OCI-LY7 (cell line): ENCODE measurements around the gene UBXN7. TPM values are rescaled to one million over a fixed set of nuclear protein-coding genes. Genes with fewer than 3 reads are reported as not detected.

Experiments used
- Bru-seq: library from RNA; stranded (reverse); fragments of 400-500 nt; gene quantifications from one replicate; lab custom pipeline; 2021; lab: Mats Ljungman, UMichigan
- BruChase-seq, 2 experiments: library from RNA; stranded (reverse); fragments of 400-500 nt; gene quantifications; one replicate each; lab custom pipeline; 2021; lab: Mats Ljungman, UMichigan
- BruUV-seq: library from RNA; stranded (reverse); fragments of 400-500 nt; replicated peaks from 2 replicates; lab custom pipeline; 2021; lab: Mats Ljungman, UMichigan
- CTCF ChIA-PET: fragments of 300-600 bp; sonication (Branson Sonifier 250); formaldehyde crosslinking; loops from one replicate; lab custom pipeline; 2022; ENCODE audit warnings: antibody characterized with exemption; ENCODE audit not compliant: unreplicated experiment; lab: Charles Lee
- POLR2A ChIA-PET: fragments of 300-600 bp; sonication (Branson Sonifier 250); formaldehyde crosslinking; loops from one replicate; lab custom pipeline; 2022; ENCODE audit warnings: antibody characterized with exemption; lab: Charles Lee
- DNase-seq: peaks from one replicate; pipeline ENCODE4 v3.0.0-alpha.2; 2015; ENCODE audit warnings: low spot score
- H2AFZ ChIP-seq: fragments of 200-600 bp; sonication (generic), shearing (Covaris generic); 2 replicates; pipeline ENCODE4 v1.6.1; 2014; ENCODE audit warnings: mild to moderate bottlenecking, antibody characterized with exemption, low read length, moderate library complexity
- H3K27ac ChIP-seq: fragments of 200-600 bp; sonication (generic); 2 replicates; pipeline ENCODE4 v1.5.1; 2014; ENCODE audit warnings: mixed run types, low read depth, mild to moderate bottlenecking, moderate library complexity, low read length, inconsistent platforms; ENCODE audit not compliant: poor library complexity, severe bottlenecking
- H3K36me3 ChIP-seq: fragments of 200-600 bp; sonication (generic); 2 replicates; pipeline ENCODE4 v1.6.1; 2014; ENCODE audit warnings: mild to moderate bottlenecking, antibody characterized with exemption, low read length, moderate library complexity, mixed read lengths; ENCODE audit not compliant: insufficient read depth
- H3K4me1 ChIP-seq: fragments of 200-600 bp; sonication (generic); 2 replicates; pipeline ENCODE4 v1.5.1; 2014; ENCODE audit warnings: mild to moderate bottlenecking, low read length; ENCODE audit not compliant: insufficient read depth, poor library complexity, severe bottlenecking
- H3K4me2 ChIP-seq: fragments of 200-600 bp; sonication (generic); 2 replicates; pipeline ENCODE4 v1.6.1; 2014; ENCODE audit warnings: mild to moderate bottlenecking, low read length
- H3K4me3 ChIP-seq: fragments of 200-600 bp; sonication (generic); 2 replicates; pipeline ENCODE4 v1.5.1; 2014; ENCODE audit warnings: mild to moderate bottlenecking, low read depth, low read length; ENCODE audit not compliant: poor library complexity, severe bottlenecking
- H3K79me2 ChIP-seq: fragments of 200-600 bp; sonication (generic); 2 replicates; pipeline ENCODE4 v1.6.1; 2016; ENCODE audit warnings: low read depth, mild to moderate bottlenecking, low read length, moderate library complexity, mixed read lengths; ENCODE audit not compliant: insufficient read depth
- H3K9me2 ChIP-seq: fragments of 200-600 bp; sonication (generic); 2 replicates; pipeline ENCODE4 v1.6.1; 2016; ENCODE audit warnings: mild to moderate bottlenecking, low read length, mixed read lengths; ENCODE audit not compliant: insufficient read depth
- H3K9me3 ChIP-seq: fragments of 200-600 bp; sonication (generic); 2 replicates; pipeline ENCODE4 v1.6.1; 2014; ENCODE audit warnings: mild to moderate bottlenecking, mixed run types, low read length, mixed read lengths
- H4K20me1 ChIP-seq: fragments of 200-600 bp; sonication (generic); 2 replicates; pipeline ENCODE4 v1.6.1; 2014; ENCODE audit warnings: mild to moderate bottlenecking, antibody characterized with exemption, low read length, moderate library complexity, mixed read lengths; ENCODE audit not compliant: insufficient read depth
- EZH2phosphoT487 ChIP-seq: fragments of 200-600 bp; sonication (generic); IDR thresholded peaks from 2 replicates; pipeline ENCODE4 v1.6.1; 2018; ENCODE audit warnings: low read depth, borderline replicate concordance, mild to moderate bottlenecking, mixed run types, antibody characterized with exemption, low read length, moderate library complexity, mixed read lengths
- intact Hi-C: fragments of 100-400 bp; cut with micrococcal nuclease; formaldehyde crosslinking; loops from one replicate; pipeline ENCODE4 v1.10.0; 2022; ENCODE audit not compliant: unreplicated experiment
- long read RNA-seq: library from polyadenylated mRNA; stranded (forward); transcript quantifications from one replicate; pipeline ENCODE4 v2.0.0, GENCODE V29; 2022
- total RNA-seq, 2 experiments: library from RNA; depleted of rRNA in 1 of 2; stranded (reverse); fragments of >200 nt in 1 of 2; shearing (Covaris generic) in 1 of 2; gene quantifications; 2 replicates each; pipeline ENCODE4 v1.2.3, GENCODE V29; 2014 to 2022
- TF ChIP-seq, protein P1 (sequence below): fragments of 200-600 bp; sonication (generic); conservative IDR thresholded peaks from 2 replicates; pipeline ENCODE4 v1.5.1; 2014; ENCODE audit warnings: mild to moderate bottlenecking, antibody characterized with exemption, low read length, moderate library complexity, mixed read lengths

The UBXN7 gene
- 12.7 and 28.9 TPM in 2 replicates for total RNA-seq (2014; rRNA removed; shearing (Covaris generic))
- 73.4 and 76.6 TPM in 2 replicates for total RNA-seq (2022)
- Bru-seq, nascent RNA = percentile 77 among the genes with signal in this experiment
- BruChase-seq, experiment 1, labeled RNA remaining after a 6-hour chase = percentile 77 among the genes with signal in this experiment
- BruChase-seq, experiment 2, labeled RNA remaining after a 2-hour chase = percentile 86 among the genes with signal in this experiment
- long read RNA-seq, full-length matches to known transcripts = 8 of 16 reads
- long read RNA-seq, partial matches to known transcripts = 2 of 16 reads
- long read RNA-seq, other reads (novel, unspliced or antisense) = 6 of 16 reads

DNA sequence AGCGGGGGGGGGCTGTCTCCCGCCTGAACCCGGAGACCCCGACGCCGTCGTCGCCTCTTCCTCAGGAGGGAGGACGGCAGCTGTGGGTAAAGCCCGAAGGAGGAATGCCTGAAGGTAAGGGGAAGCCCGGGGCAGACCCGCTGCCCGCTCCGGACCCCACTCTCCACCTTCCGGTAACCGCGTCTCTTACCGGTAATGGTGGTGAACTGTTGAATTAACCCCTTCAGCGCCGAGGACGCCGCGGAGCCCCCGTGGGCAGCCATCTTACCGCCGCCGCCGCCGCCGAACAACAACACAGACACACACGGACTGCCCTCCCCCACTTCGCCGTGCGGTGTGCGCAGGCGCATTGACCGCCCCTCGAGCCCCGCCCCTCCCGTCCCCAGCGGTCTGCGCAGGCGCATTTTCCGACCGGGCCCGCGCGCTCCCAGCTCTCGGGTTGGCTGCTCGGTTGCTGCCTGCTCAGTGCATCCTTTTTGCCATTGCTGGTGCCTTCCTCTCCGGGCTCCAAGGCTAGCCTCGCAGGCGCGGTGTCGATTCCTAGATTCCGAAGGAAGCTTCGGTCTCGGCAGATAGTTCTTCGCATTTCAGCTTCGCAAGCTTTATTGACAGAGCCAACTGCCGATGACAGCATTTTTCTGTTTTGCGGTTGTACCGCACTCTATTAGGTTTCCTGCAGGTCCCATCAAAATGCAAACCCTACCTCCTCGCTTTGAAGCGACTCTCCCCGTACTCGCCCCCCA is at the start of gene UBXN7:
UBXN7 (minus strand) TSS at position 291 of the 743 bp plus-strand sequence; CDS start at position 263, 28 bp downstream.
- H3K36me3 ChIP-seq = peaks cover 13% of the 10 kb centered on the region
- H2AFZ ChIP-seq = peak within 1 kb of the TSS; percentile 97
- TF ChIP-seq, protein P1, sequence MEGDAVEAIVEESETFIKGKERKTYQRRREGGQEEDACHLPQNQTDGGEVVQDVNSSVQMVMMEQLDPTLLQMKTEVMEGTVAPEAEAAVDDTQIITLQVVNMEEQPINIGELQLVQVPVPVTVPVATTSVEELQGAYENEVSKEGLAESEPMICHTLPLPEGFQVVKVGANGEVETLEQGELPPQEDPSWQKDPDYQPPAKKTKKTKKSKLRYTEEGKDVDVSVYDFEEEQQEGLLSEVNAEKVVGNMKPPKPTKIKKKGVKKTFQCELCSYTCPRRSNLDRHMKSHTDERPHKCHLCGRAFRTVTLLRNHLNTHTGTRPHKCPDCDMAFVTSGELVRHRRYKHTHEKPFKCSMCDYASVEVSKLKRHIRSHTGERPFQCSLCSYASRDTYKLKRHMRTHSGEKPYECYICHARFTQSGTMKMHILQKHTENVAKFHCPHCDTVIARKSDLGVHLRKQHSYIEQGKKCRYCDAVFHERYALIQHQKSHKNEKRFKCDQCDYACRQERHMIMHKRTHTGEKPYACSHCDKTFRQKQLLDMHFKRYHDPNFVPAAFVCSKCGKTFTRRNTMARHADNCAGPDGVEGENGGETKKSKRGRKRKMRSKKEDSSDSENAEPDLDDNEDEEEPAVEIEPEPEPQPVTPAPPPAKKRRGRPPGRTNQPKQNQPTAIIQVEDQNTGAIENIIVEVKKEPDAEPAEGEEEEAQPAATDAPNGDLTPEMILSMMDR = no peak
- no peak for TF ChIP-seq EZH2phosphoT487
- no peaks in the 10 kb centered on the region for H3K9me2 ChIP-seq
- peak within 1 kb of the TSS; percentile 94 for H3K4me2 ChIP-seq
- H3K79me2 ChIP-seq = peaks cover 49% of the 10 kb centered on the region
- peaks cover 18% of the 10 kb centered on the region for H3K4me1 ChIP-seq
- DNase-seq = peak; percentile 94
- H4K20me1 ChIP-seq = peaks cover 7% of the 10 kb centered on the region
- H3K4me3 ChIP-seq = peak within 1 kb of the TSS; percentile 98
- ChIA-PET POLR2A (interaction anchor here (0.6 to 1.2 kb wide), 8 partner anchors 9 to 693 kb away, joined by 3 to 5 read pairs (median 3); partner anchors contain the start of gene DYNLT2B), CTCF (interaction anchor here (0.6 kb wide), 2 partner anchors 320 to 365 kb away, joined by 3 read pairs; no protein-coding TSS in a partner anchor)
- no peaks in the 10 kb centered on the region for H3K9me3 ChIP-seq
- BruUV-seq = no TSS peak
- intact Hi-C loops = loop anchor here (2.0 kb wide), 1 partner anchor 70 kb away; the partner anchor contains the start of gene RNF168
- peak within 1 kb of the TSS; percentile 71 for H3K27ac ChIP-seq

DNA sequence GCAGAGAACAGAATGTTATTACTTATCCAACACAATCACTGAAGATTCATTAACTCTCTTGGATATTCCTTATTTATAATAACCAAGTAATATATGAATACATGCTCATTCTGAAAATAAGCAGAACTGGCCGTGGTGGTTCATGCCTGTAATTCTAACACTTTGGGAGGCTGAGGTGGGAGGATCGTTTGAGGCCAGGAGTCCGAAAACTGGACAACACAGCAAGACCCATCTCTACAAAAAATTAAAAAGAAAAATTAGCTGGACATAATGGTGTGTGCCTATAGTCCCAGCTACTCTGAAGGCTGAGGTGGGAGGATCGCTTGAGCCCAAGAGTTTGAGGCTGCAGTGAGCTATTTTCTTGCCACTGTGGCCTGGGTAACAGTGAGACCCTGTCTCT is 45.5 kb upstream of the UBXN7 start:
- H3K4me3 ChIP-seq = no peak overlapping the region
- H3K4me1 ChIP-seq = no peaks in the 10 kb centered on the region
- H3K9me2 ChIP-seq = no peaks in the 10 kb centered on the region
- no peak for DNase-seq
- peaks cover 89% of the 10 kb centered on the region for H3K36me3 ChIP-seq
- no peak overlapping the region for H3K4me2 ChIP-seq
- intact Hi-C loops = no loop called here
- POLR2A ChIA-PET = interaction anchor here (0.7 to 1.2 kb wide), 3 partner anchors 8 to 430 kb away, joined by 3 to 4 read pairs (median 4); no protein-coding TSS in a partner anchor
- no TSS peak for BruUV-seq
- H4K20me1 ChIP-seq = no peaks in the 10 kb centered on the region
- TF ChIP-seq, protein P1 = no peak
- no peak for TF ChIP-seq EZH2phosphoT487
- no peak overlapping the region for H2AFZ ChIP-seq
- H3K9me3 ChIP-seq = no peaks in the 10 kb centered on the region
- H3K27ac ChIP-seq = no peak overlapping the region
- no peaks in the 10 kb centered on the region for H3K79me2 ChIP-seq
- CTCF ChIA-PET = no interaction called here
